Calu3 (cell line): ENCODE results near the gene MYH9. TPM values are rescaled to one million over a fixed set of nuclear protein-coding genes. Genes with fewer than 3 reads are reported as not detected.

Experiments used
- BruUV-seq: library from RNA; stranded (reverse); fragments of 400-500 nt; replicated peaks from 2 replicates; lab custom pipeline; 2021; lab: Mats Ljungman, UMichigan
- CTCF ChIA-PET: fragments of 300-600 bp; sonication (Branson Sonifier 250); formaldehyde crosslinking; loops from one replicate; lab custom pipeline; 2022; ENCODE audit warnings: antibody characterized with exemption; lab: Charles Lee
- DNase-seq: peaks from one replicate; pipeline ENCODE4 v3.0.0; 2022
- H3K27ac Mint-ChIP-seq: one replicate; pipeline ENCODE4 v1.8.0; 2022; ENCODE audit warnings: mixed read lengths; ENCODE audit not compliant: unreplicated experiment
- H3K27me3 Mint-ChIP-seq: one replicate; pipeline ENCODE4 v1.8.0; 2022; ENCODE audit warnings: mixed read lengths; ENCODE audit not compliant: unreplicated experiment
- H3K36me3 Mint-ChIP-seq: one replicate; pipeline ENCODE4 v1.8.0; 2022; ENCODE audit warnings: mild to moderate bottlenecking, moderate library complexity, mixed read lengths; ENCODE audit not compliant: insufficient read depth, unreplicated experiment
- H3K4me1 Mint-ChIP-seq: one replicate; pipeline ENCODE4 v1.8.0; 2022; ENCODE audit warnings: mild to moderate bottlenecking, low read depth, mixed read lengths; ENCODE audit not compliant: unreplicated experiment
- H3K4me3 Mint-ChIP-seq: one replicate; pipeline ENCODE4 v1.8.0; 2022; ENCODE audit warnings: mild to moderate bottlenecking, low read depth, moderate library complexity, mixed read lengths; ENCODE audit not compliant: unreplicated experiment
- H3K9me3 Mint-ChIP-seq: one replicate; pipeline ENCODE4 v1.8.0; 2022; ENCODE audit warnings: low read depth, mixed read lengths; ENCODE audit not compliant: unreplicated experiment
- CTCF ChIP-seq: fragments of 200-600 bp; IDR thresholded peaks from one replicate; pipeline ENCODE4 v1.8.0; 2022; ENCODE audit warnings: antibody characterized with exemption; ENCODE audit not compliant: unreplicated experiment
- intact Hi-C: fragments of 100-400 bp; cut with micrococcal nuclease; formaldehyde crosslinking; loops from one replicate; pipeline ENCODE4 v1.10.0; 2022; ENCODE audit not compliant: unreplicated experiment
- total RNA-seq: library from RNA; stranded (reverse); gene quantifications from 2 replicates; pipeline ENCODE4 v1.2.3, GENCODE V29; 2022

MYH9 gene
- total RNA-seq, 1 experiment from 2014 or later: 606 TPM

- Mint-ChIP-seq H3K4me3 (no peak overlapping the region), H3K27me3 (no peaks in the 10 kb centered on the region), H3K36me3 (peaks cover 95% of the 10 kb centered on the region), H3K9me3 (no peaks in the 10 kb centered on the region), H3K27ac (no peak overlapping the region), H3K4me1 (no peaks in the 10 kb centered on the region)
- intact Hi-C loops: no loop called here
- no peak for TF ChIP-seq CTCF
- no TSS peak for BruUV-seq
- no peak for DNase-seq
- CTCF ChIA-PET: interaction anchor here (0.6 to 1.2 kb wide), 3 partner anchors 11 to 170 kb away, joined by 3 to 4 read pairs (median 3); no protein-coding TSS in a partner anchor
Observed at GRCh38 chr22:36316419-36316818, 71.3 kb downstream of the MYH9 start.

- Mint-ChIP-seq H3K9me3 (no peaks in the 10 kb centered on the region), H3K27ac (no peak overlapping the region), H3K27me3 (no peaks in the 10 kb centered on the region), H3K4me3 (no peak overlapping the region), H3K4me1 (no peaks in the 10 kb centered on the region), H3K36me3 (peaks cover 85% of the 10 kb centered on the region)
- intact Hi-C loops: no loop called here
- no peak for TF ChIP-seq CTCF
- no peak for DNase-seq
- CTCF ChIA-PET: interaction anchor here (1.2 kb wide), 1 partner anchor 12 kb away, joined by 3 read pairs; no protein-coding TSS in a partner anchor
- BruUV-seq: no TSS peak
Observed at GRCh38 chr22:36315325-36315724, 72.4 kb downstream of the MYH9 start.

- no TSS peak for BruUV-seq
- CTCF ChIA-PET: no interaction called here
- no peak overlapping the region for H3K27ac Mint-ChIP-seq
Observed at GRCh38 chr22:36311386-36312085, 76.2 kb downstream of the MYH9 start.

GRCh38 chr22:36308880-36309279 is 78.9 kb downstream of the MYH9 start:
- Mint-ChIP-seq H3K4me3 (no peak overlapping the region), H3K4me1 (peaks cover 5% of the 10 kb centered on the region), H3K27ac (no peak overlapping the region), H3K36me3 (peaks cover 79% of the 10 kb centered on the region), H3K9me3 (no peaks in the 10 kb centered on the region), H3K27me3 (no peaks in the 10 kb centered on the region)
- intact Hi-C loops: no loop called here
- BruUV-seq: no TSS peak
- CTCF ChIA-PET: no interaction called here
- no peak for DNase-seq
- no peak for TF ChIP-seq CTCF

More at GRCh38 chr22:36311386-36312085, 76.2 kb downstream of the MYH9 start:
- TF ChIP-seq CTCF: no peak
- Mint-ChIP-seq H3K36me3 (peaks cover 77% of the 10 kb centered on the region), H3K4me3 (no peak overlapping the region), H3K4me1 (no peaks in the 10 kb centered on the region), H3K27me3 (no peaks in the 10 kb centered on the region), H3K9me3 (no peaks in the 10 kb centered on the region)
- no peak for DNase-seq
- intact Hi-C loops: no loop called here
